ENCODE measurements around the gene LAMC3. TPM values are rescaled to one million over a fixed set of nuclear protein-coding genes. Genes with fewer than 3 reads are reported as not detected.

The LAMC3 gene
- total RNA-seq, 2 donors from 2014 or later, result 0.55 to 156 TPM

- peaks cover 7% of the 10 kb centered on the region for H3K27me3 ChIP-seq (replicated peaks; ENCODE audit: insufficient read depth)
- intact Hi-C loops (cut with DNase I), result no loop called here
- 77% methylated on average over 12 of the region's 12 CpGs for WGBS
Observed at GRCh38 chr9:130970052-130970451, 38.9 kb upstream of the LAMC3 start.

GRCh38 chr9:130970855-130971254 lies 38.1 kb upstream of the LAMC3 start:
- 86% methylated on average over 3 of the region's 3 CpGs for WGBS
- H3K36me3 ChIP-seq, result no peaks in the 10 kb centered on the region
- H3K9me3 ChIP-seq, result no peaks in the 10 kb centered on the region
- no peak for DNase-seq (ENCODE audit: low spot score)
- peaks cover 7% of the 10 kb centered on the region for H3K27me3 ChIP-seq (replicated peaks; ENCODE audit: insufficient read depth)
- H3K4me1 ChIP-seq (replicated peaks), result no peaks in the 10 kb centered on the region
- TF ChIP-seq POLR2A (IDR thresholded peaks at IDR 0.05), result no peak
- TF ChIP-seq CTCF (IDR thresholded peaks at IDR 0.05), result no peak
- TF ChIP-seq POLR2AphosphoS5 (IDR thresholded peaks at IDR 0.05), result no peak
- H3K27ac ChIP-seq, result no peak overlapping the region
- intact Hi-C loops (cut with DNase I), result no loop called here
- H3K4me3 ChIP-seq, result no peak overlapping the region

More at GRCh38 chr9:130970052-130970451, 38.9 kb upstream of the LAMC3 start:
- H3K4me3 ChIP-seq, result no peak overlapping the region
- DNase-seq (ENCODE audit: low spot score), result no peak
- TF ChIP-seq POLR2AphosphoS5 (IDR thresholded peaks at IDR 0.05) (no peak), POLR2A (IDR thresholded peaks at IDR 0.05) (no peak), CTCF (IDR thresholded peaks at IDR 0.05) (no peak)
- H3K36me3 ChIP-seq, result no peaks in the 10 kb centered on the region
- no peaks in the 10 kb centered on the region for H3K4me1 ChIP-seq (replicated peaks)
- H3K27ac ChIP-seq, result no peak overlapping the region
- H3K9me3 ChIP-seq, result no peaks in the 10 kb centered on the region

GRCh38 chr9:130971294-130971849 lies 37.6 kb upstream of the LAMC3 start:
- H3K9me3 ChIP-seq, result no peaks in the 10 kb centered on the region
- intact Hi-C loops (cut with DNase I), result no loop called here
- no peaks in the 10 kb centered on the region for H3K36me3 ChIP-seq
- no peaks in the 10 kb centered on the region for H3K4me1 ChIP-seq (replicated peaks)
- H3K4me3 ChIP-seq, result no peak overlapping the region
- no peak overlapping the region for H3K27ac ChIP-seq
- peaks cover 7% of the 10 kb centered on the region for H3K27me3 ChIP-seq (replicated peaks; ENCODE audit: insufficient read depth)
- no peak for DNase-seq (ENCODE audit: low spot score)
- 72% methylated on average over 12 of the region's 12 CpGs for WGBS
- TF ChIP-seq CTCF (IDR thresholded peaks at IDR 0.05), result no peak
- TF ChIP-seq POLR2A (IDR thresholded peaks at IDR 0.05), result no peak

GRCh38 chr9:130972277-130972956 lies 36.6 kb upstream of the LAMC3 start:
- H3K27me3 ChIP-seq (replicated peaks; ENCODE audit: insufficient read depth), result peaks cover 7% of the 10 kb centered on the region
- 65% methylated on average over 6 of the region's 6 CpGs for WGBS
- intact Hi-C loops (cut with DNase I), result no loop called here
- H3K9me3 ChIP-seq, result no peaks in the 10 kb centered on the region
- no peak overlapping the region for H3K4me3 ChIP-seq
- H3K4me1 ChIP-seq (replicated peaks), result no peaks in the 10 kb centered on the region
- H3K27ac ChIP-seq, result no peak overlapping the region
- no peaks in the 10 kb centered on the region for H3K36me3 ChIP-seq
- no peak for DNase-seq (ENCODE audit: low spot score)
- no peak for TF ChIP-seq POLR2A (IDR thresholded peaks at IDR 0.05)
- no peak for TF ChIP-seq POLR2AphosphoS5 (IDR thresholded peaks at IDR 0.05)
- TF ChIP-seq CTCF (IDR thresholded peaks at IDR 0.05), result no peak

All from prostate gland (tissue), 2 donors.